Sciatic nerve (tissue), 2 donors: ENCODE data around the gene FMNL1. TPM values are rescaled to one million over a fixed set of nuclear protein-coding genes. Genes with fewer than 3 reads are reported as not detected.

Source experiments
- ATAC-seq: fragments of 200-7000 bp; cut with Tn5 transposase; one replicate; pipeline ENCODE4 v1.9.1; 2020; ENCODE audit warnings: mild to moderate bottlenecking, moderate library complexity
- DNase-seq: peaks from one replicate; pipeline ENCODE4 v3.0.0-alpha.2; 2020; ENCODE audit warnings: low spot score
- intact Hi-C: fragments of 100-400 bp; cut with DNase I; formaldehyde crosslinking; loops from one replicate; pipeline ENCODE4 v1.14.2; 2022
- total RNA-seq: library from RNA; stranded (reverse); fragmentation: NEBNext Ultra II Directional; extraction: Animal tissue kit (Norgen Biotek cat#: 25700); gene quantifications from one replicate; pipeline ENCODE4 v1.2.1, GENCODE V29; 2021
- donor health status: DM: no; HTN: no; CAD: no.
- donor health status: DM: no; HTN: no; CAD: no.

Gene FMNL1
- total RNA-seq, 1 donor from 2014 or later = 39.6 TPM

GRCh38 chr17:45269912-45270311, 48.2 kb downstream of the FMNL1 start:
- ATAC-seq (no peak), DNase-seq (no peak)
- intact Hi-C loops = no loop called here

DNA sequence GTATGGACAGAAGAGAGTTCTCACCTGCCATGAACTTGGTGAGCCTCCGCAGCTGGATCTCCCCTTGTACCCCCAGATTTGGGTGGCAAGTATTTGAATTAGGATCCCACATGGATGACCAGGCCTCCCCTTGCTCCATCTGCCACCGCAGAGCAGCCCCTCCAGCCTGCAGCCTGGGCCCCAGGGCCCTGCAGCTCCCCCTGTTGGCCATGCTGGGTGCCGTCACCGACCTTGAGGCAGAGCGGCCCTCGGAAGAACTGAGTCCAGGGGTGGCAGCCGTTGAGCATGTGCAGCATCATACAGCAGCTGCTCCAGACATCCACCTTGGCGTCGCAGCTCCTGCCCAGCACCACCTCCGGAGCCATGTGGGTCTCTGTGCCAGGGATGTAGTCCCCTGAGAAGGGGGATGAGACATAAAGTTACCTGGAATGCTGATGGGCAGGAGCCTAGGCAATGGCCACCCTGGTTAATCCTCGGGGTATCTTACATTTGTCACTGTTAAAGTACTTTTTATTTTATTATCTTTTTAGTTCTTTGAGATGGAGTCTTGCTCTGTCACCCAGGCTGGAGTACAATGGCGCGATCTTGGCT, 49.2 kb downstream of the FMNL1 start:
- DNase-seq (no peak), ATAC-seq (no peak)
- intact Hi-C loops = no loop called here

GRCh38 chr17:45271603-45272002, 49.9 kb downstream of the FMNL1 start:
- intact Hi-C loops = no loop called here
- ATAC-seq (no peak), DNase-seq (no peak)

DNA sequence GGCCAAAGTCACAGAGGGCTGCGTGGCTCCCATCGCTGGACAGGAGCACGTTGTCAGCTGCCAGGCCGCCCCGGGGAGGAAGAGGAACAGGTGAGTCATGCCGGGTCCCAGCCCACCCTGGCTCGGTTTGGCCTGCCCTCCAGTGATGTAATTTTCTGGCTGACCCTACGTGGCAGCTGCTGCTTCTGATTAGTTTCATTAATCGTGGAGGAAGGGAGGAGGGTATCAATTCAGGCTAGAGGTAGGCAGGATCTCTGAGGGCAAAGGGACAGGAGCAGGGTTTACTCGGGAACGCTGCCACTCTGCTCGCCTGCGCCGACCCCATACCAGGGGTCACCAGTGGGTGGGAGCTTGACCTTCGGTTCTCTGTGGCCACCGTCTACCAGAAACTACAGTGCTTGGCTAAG, 51.9 kb downstream of the FMNL1 start:
- DNase-seq = no peak
- intact Hi-C loops = no loop called here
- ATAC-seq = no peak

GRCh38 chr17:45274033-45274432, 52.3 kb downstream of the FMNL1 start:
- intact Hi-C loops = no loop called here
- no peak for ATAC-seq
- DNase-seq = no peak

- intact Hi-C loops = loop anchor here (2.0 kb wide), 1 partner anchor 107 kb away; no protein-coding TSS in a partner anchor
- ATAC-seq (peak; percentile 18), DNase-seq (no peak)
Measured at GRCh38 chr17:45276031-45276430, 54.3 kb downstream of the FMNL1 start.

GRCh38 chr17:45277216-45277849, 55.6 kb downstream of the FMNL1 start:
- DNase-seq (peak; percentile 95), ATAC-seq (peak; percentile 85)
- intact Hi-C loops = loop anchor here (2.0 kb wide), 1 partner anchor 105 kb away; no protein-coding TSS in a partner anchor

DNA sequence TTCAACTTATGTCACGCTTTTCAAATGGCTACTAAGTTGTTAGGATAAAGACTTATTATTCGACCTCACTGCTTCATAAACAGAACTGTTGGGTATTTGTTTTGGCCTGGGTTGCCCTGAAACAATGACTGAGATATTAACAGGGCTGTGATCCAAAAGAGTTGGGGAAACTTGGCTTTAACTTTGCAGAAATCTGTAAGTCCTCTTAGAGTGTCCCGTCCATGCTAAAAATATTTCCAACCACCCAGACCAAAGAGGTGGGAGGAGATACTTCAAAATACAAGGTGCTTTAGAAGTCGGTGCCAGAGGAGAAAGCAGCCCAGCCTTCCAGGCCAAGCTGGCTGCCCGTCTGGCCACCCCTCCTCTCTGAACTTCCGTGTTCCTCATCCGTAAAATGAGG, 56.3 kb downstream of the FMNL1 start:
- intact Hi-C loops = loop anchor here (2.0 kb wide), 1 partner anchor 105 kb away; no protein-coding TSS in a partner anchor
- peak; percentile 58 for ATAC-seq
- no peak for DNase-seq

DNA sequence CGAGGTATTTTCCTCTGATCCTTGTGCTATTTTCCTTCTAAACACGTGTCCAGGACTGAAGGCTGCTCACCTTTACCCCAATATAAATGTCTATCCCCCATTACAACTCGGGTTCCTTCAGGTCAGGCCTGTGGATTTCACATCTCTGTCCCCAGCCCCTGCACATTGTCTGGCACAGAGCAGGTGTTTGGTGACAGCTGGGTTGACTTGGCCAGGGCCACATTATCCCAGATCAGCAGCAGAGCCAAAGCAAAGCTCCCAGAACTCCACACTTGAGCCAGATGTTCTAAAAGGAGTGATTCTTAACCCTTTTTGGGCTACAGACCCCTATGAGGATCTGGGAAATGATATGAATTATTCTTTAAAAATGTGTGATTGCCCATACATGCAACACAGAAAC, 58.2 kb downstream of the FMNL1 start:
- ATAC-seq (no peak), DNase-seq (no peak)
- intact Hi-C loops = no loop called here

DNA sequence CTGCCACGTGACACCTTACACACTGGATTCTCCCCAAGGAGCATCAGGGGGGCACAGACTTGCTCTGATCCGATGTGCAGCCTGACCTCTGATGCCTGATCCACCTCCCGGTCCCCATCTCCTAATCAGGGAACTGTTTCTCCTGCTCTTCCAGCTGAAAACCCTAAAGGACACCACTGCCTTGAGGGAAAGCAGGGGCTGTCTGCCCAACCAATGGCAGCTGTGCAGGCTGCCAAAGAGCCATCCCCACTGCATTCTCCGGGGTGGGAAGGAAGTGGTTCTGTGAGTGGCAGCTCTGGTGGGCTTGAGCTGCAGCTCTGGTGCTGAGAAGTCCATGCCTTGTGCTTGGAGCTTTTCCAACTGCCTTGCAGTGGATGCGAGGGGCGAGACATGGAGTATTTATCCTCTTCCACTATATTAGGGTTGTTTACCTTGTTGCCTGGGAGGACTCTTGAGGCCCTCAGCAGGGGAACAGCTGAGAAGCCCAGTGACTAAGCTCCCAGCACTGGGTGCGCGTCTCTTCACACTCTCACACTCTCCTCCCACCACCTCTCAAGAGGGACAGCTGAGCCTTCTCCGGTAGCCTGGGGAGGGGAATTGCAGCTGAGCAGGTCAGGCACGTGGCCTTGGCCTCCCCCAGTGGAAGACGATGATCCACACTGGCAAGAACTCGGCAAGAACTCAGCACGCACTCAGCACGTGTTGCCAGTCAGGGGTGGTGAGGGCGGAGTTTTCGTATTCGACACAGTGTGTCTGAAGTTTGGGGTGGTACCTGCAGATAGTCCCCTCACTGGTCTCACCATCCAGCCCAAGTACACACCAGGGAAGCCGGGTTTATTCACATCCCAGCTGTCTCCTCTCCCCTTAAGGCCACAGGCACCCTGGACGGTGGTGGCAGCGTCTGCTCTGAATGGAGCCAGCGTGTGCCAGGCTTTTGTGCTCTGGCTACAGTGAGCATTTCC, 61.3 kb downstream of the FMNL1 start:
- ATAC-seq = no peak
- no peak for DNase-seq
- intact Hi-C loops = no loop called here

- intact Hi-C loops = no loop called here
- DNase-seq = no peak
- ATAC-seq = no peak
Measured at GRCh38 chr17:45283711-45284110, 62.0 kb downstream of the FMNL1 start.

- intact Hi-C loops = no loop called here
- ATAC-seq (peak; percentile 38), DNase-seq (no peak)
Measured at GRCh38 chr17:45284176-45285140, 62.8 kb downstream of the FMNL1 start.

GRCh38 chr17:45286286-45286685, 64.6 kb downstream of the FMNL1 start:
- no peak for DNase-seq
- no peak for ATAC-seq
- intact Hi-C loops = no loop called here

DNA sequence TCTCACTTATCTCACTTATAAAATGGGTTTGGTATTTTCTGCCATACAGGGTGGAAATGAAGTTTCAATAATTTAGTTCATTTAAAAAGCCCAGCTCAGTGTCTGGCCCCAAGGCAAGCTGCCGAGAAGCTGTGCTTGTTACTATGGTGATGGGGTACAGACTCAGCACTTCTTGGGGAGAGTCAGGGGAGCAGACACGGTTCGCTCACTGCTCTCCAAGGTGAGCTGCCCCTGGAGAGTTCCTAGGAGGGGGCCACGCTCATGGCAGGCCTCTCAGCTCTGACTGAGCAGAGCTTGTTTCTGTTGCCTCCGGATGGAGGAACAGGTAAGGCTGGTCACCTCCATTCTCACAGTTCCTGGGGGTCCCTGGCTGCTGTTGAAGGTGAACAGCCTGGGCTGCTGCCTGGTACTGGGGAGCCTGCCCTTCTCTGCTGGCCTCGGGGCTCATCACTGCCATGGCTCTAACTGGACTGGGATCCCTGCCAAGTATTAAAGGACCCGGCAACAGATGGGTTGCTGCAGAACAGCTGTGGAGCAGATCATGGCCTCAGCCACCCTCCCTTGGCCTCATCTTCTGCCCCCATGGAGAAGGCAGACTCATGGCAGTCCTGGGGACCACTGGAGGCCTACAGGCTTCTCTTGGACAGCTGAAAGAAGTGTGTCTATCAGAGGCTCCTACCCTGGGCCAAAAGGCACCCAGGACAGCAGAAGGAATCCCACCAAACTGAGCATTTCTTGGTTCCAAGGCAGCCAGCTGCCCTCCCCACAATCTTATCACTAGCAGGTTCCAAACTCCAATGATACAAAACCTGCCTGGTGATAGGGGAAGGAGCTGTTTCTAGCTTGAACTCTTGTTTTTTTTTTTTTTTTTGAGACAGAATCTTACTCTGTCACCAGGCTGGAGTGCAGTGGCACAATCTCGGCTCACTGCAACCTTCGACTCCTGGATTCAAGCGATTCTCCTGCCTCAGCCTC, 66.1 kb downstream of the FMNL1 start:
- DNase-seq (no peak), ATAC-seq (no peak)
- intact Hi-C loops = no loop called here

GRCh38 chr17:45288825-45289224, 67.1 kb downstream of the FMNL1 start:
- DNase-seq = no peak
- no peak for ATAC-seq
- intact Hi-C loops = no loop called here

DNA sequence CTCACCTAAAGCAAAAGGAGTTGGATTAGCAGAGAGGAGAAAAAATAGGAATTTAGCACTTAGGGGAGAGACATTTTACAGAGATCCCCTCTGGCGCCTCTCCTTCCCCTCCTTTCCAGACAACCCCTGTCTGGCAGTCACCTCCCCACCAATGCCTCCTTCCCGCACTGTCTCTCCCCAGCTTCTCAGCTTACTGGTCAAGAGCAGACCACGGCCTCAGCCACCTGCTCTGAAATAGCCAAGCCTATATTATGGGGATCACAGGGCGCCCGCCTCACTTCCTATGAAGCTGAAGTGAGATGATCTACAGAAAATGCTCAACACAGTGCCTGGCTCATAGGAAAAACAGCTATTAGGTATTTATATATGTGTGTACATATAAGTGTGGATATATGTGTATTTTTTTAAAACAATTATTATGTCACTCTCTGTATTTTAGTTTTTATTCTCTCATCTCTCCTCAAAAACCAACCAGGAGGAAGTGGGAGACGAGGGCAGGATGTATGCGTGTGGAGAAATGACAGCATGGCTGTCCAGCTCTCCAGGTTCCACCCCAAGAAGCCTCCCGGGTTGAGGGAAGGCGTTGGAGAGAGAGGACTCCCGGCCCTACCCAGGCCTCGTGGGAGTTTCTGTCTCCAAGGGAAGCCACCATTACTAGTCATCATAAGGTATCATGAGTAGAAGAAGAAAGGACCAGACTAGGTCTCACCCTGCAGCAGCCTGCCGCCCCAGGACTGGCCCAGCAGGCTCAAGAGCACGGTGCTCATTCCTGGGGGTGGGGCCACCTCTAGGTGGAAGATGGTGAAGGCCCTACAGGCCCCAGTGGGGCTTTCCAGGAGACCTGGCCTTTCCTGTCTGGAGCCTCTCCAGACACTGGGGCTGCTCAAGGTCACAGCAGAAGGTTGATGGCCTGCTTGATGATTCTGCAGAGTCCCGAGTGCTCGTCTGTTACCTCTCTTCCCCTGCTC, 67.9 kb downstream of the FMNL1 start:
- intact Hi-C loops = no loop called here
- DNase-seq = no peak
- ATAC-seq = no peak
